H1 (cell line): ENCODE data around the gene TDRD3. TPM values are rescaled to one million over a fixed set of nuclear protein-coding genes. Genes with fewer than 3 reads are reported as not detected.

ENCODE experiments used
- CTCF ChIA-PET: fragments of 300-600 bp; sonication (Branson Sonifier 250); formaldehyde crosslinking; loops from one replicate; lab custom pipeline; 2021; ENCODE audit not compliant: partially characterized antibody; lab: Charles Lee
- POLR2A ChIA-PET: fragments of 300-600 bp; sonication (Branson Sonifier 250); formaldehyde crosslinking; loops from one replicate; lab custom pipeline; 2021; ENCODE audit warnings: inconsistent platforms; ENCODE audit not compliant: partially characterized antibody; lab: Charles Lee
- DNase-seq, 2 experiments: peaks; one replicate each; pipeline versions ENCODE4 v3.0.0 to v3.0.0-alpha.2; 2010 to 2022; ENCODE audit warnings: low spot score in 2 of 2, low read depth in 1 of 2, mixed read lengths in 1 of 2
- FAIRE-seq: peaks from 2 replicates; lab custom pipeline; 2011; peaks lifted over from hg19 to GRCh38; lab: Jason Lieb, UNC
- H2AFZ ChIP-seq: 2 replicates; pipeline ENCODE4 v1.8.1; 2012; ENCODE audit warnings: low read length, inconsistent platforms
- H2AK5ac ChIP-seq: 2 replicates; pipeline ENCODE4 v1.6.1; 2013; ENCODE audit warnings: low read depth, low read length
- H2BK120ac ChIP-seq: replicated peaks from 2 replicates; pipeline ENCODE3; 2013; ENCODE audit warnings: low read depth, low read length, inconsistent platforms
- H2BK12ac ChIP-seq: 2 replicates; pipeline ENCODE4 v1.6.1; 2013; ENCODE audit warnings: low read depth, low read length
- H2BK15ac ChIP-seq: 2 replicates; pipeline ENCODE4 v1.6.1; 2013; ENCODE audit warnings: low read length
- H2BK20ac ChIP-seq: 2 replicates; pipeline ENCODE4 v1.6.1; 2013; ENCODE audit warnings: low read length
- H2BK5ac ChIP-seq: 2 replicates; pipeline ENCODE4 v1.6.1; 2013; ENCODE audit warnings: low read depth, low read length
- H3K14ac ChIP-seq: 2 replicates; pipeline ENCODE4 v1.6.1; 2013; ENCODE audit warnings: inconsistent platforms; ENCODE audit not compliant: insufficient read length
- H3K18ac ChIP-seq: 2 replicates; pipeline ENCODE4 v1.6.1; 2013; ENCODE audit warnings: low read length; ENCODE audit errors: extremely low read depth
- H3K23ac ChIP-seq: 2 replicates; pipeline ENCODE4 v1.6.1; 2013; ENCODE audit warnings: inconsistent platforms; ENCODE audit not compliant: insufficient read length
- H3K23me2 ChIP-seq: 2 replicates; pipeline ENCODE4 v1.6.1; 2013; ENCODE audit warnings: low read depth, low read length
- H3K27ac ChIP-seq: 2 replicates; pipeline ENCODE4 v1.6.1; 2011; ENCODE audit warnings: low read depth, low read length, inconsistent platforms
- H3K27me3 ChIP-seq, 4 experiments: replicated peaks in 1 of 4; 1 replicate in 1 of 4; 2 replicates in 3 of 4; pipeline versions ENCODE4 v1.6.1 to v1.8.1; 2011 to 2013; ENCODE audit warnings: low read length in 3 of 4, mild to moderate bottlenecking in 3 of 4, inconsistent platforms in 2 of 4, mixed read lengths in 2 of 4, moderate library complexity in 1 of 4; ENCODE audit not compliant: control insufficient read depth in 3 of 4, insufficient read depth in 3 of 4; ENCODE audit errors: extremely low read depth in 1 of 4
- H3K36me3 ChIP-seq, 4 experiments: 2 replicates each; pipeline versions ENCODE4 v1.6.1 to v1.8.1; 2011 to 2013; ENCODE audit warnings: mild to moderate bottlenecking in 4 of 4, low read length in 3 of 4, moderate library complexity in 2 of 4, control low read depth in 1 of 4, inconsistent platforms in 1 of 4; ENCODE audit not compliant: insufficient read depth in 4 of 4, control insufficient read depth in 2 of 4
- H3K4ac ChIP-seq: replicated peaks from 2 replicates; pipeline ENCODE3; 2013; ENCODE audit warnings: low read length, low read depth, mixed read lengths, inconsistent platforms; ENCODE audit not compliant: insufficient read length
- H3K4me1 ChIP-seq, 4 experiments: replicated peaks in 1 of 4; 1 replicate in 1 of 4; 2 replicates in 3 of 4; pipeline versions ENCODE4 v1.6.1 to v1.8.1; 2011 to 2013; ENCODE audit warnings: low read length in 3 of 4, inconsistent platforms in 2 of 4, mixed read lengths in 1 of 4; ENCODE audit not compliant: insufficient read depth in 4 of 4, control insufficient read depth in 3 of 4
- H3K4me2 ChIP-seq, 2 experiments: 2 replicates each; pipeline versions ENCODE4 v1.6.1 to v1.8.1; 2011 to 2013; ENCODE audit warnings: low read depth in 2 of 2, low read length in 2 of 2, control low read depth in 1 of 2, inconsistent platforms in 1 of 2, mild to moderate bottlenecking in 1 of 2; ENCODE audit not compliant: insufficient read depth in 1 of 2
- H3K4me3 ChIP-seq, 4 experiments: fragments of 200-600, 300-600 bp in 1 of 4; sonication (generic), shearing (Covaris generic), sonication (Bioruptor Twin) in 1 of 4; 2 replicates each; pipeline versions ENCODE4 v1.5.1 to v1.8.1; 2011 to 2016; ENCODE audit warnings: low read length in 4 of 4, low read depth in 3 of 4, control low read depth in 2 of 4, inconsistent platforms in 2 of 4, mild to moderate bottlenecking in 2 of 4, mixed read lengths in 1 of 4, moderate library complexity in 1 of 4; ENCODE audit not compliant: insufficient read depth in 2 of 4; ENCODE audit errors: extremely low read depth in 1 of 4
- H3K56ac ChIP-seq: replicated peaks from 2 replicates; pipeline ENCODE3; 2013; ENCODE audit warnings: low read depth, mild to moderate bottlenecking, mixed read lengths, low read length, inconsistent platforms; ENCODE audit not compliant: insufficient read length
- H3K79me1 ChIP-seq: 2 replicates; pipeline ENCODE4 v1.6.1; 2013; ENCODE audit warnings: low read depth, low read length, control low read depth
- H3K79me2 ChIP-seq, 2 experiments: 2 replicates each; pipeline versions ENCODE4 v1.6.1 to v1.8.1; 2012 to 2013; ENCODE audit warnings: low read length in 2 of 2, mild to moderate bottlenecking in 2 of 2, inconsistent platforms in 1 of 2; ENCODE audit not compliant: insufficient read depth in 2 of 2, control insufficient read depth in 1 of 2
- H3K9ac ChIP-seq, 4 experiments: replicated peaks in 1 of 4; 1 replicate in 1 of 4; 2 replicates in 3 of 4; pipeline versions ENCODE4 v1.6.1 to v1.8.1; 2011 to 2013; ENCODE audit warnings: low read depth in 3 of 4, low read length in 3 of 4, control low read depth in 2 of 4, mild to moderate bottlenecking in 2 of 4, moderate library complexity in 2 of 4, inconsistent platforms in 1 of 4; ENCODE audit errors: extremely low read depth in 1 of 4
- H3K9me3 ChIP-seq, 2 experiments: 2 replicates each; pipeline versions ENCODE4 v1.6.1 to v1.8.1; 2012 to 2013; ENCODE audit warnings: mild to moderate bottlenecking in 2 of 2, moderate library complexity in 2 of 2, control low read depth in 1 of 2, inconsistent platforms in 1 of 2, low read depth in 1 of 2, low read length in 1 of 2, mixed read lengths in 1 of 2; ENCODE audit not compliant: insufficient read depth in 2 of 2
- H4K20me1 ChIP-seq, 2 experiments: replicated peaks in 1 of 2; 2 replicates each; pipeline versions ENCODE3 to v1.8.1; 2011 to 2013; ENCODE audit warnings: inconsistent platforms in 2 of 2, low read length in 2 of 2, mild to moderate bottlenecking in 1 of 2; ENCODE audit not compliant: insufficient read depth in 2 of 2, control insufficient read depth in 1 of 2
- H4K5ac ChIP-seq: 2 replicates; pipeline ENCODE4 v1.6.1; 2013; ENCODE audit warnings: low read length, low read depth, mixed read lengths, inconsistent platforms; ENCODE audit not compliant: insufficient read length
- H4K8ac ChIP-seq: 2 replicates; pipeline ENCODE4 v1.8.0; 2013; ENCODE audit warnings: mild to moderate bottlenecking, moderate library complexity, low read length, inconsistent platforms; ENCODE audit not compliant: insufficient read depth; ENCODE audit errors: extremely low read depth
- H4K91ac ChIP-seq: replicated peaks from 2 replicates; pipeline ENCODE3; 2013; ENCODE audit warnings: low read length, mixed read lengths, inconsistent platforms; ENCODE audit not compliant: insufficient read length
- MAFK ChIP-seq: IDR thresholded peaks from 2 replicates; pipeline ENCODE4 v1.6.1; 2012; ENCODE audit warnings: low read depth, mild to moderate bottlenecking, improper control_type of control experiment, low read length
- YY1 ChIP-seq: IDR thresholded peaks from 2 replicates; pipeline ENCODE4 v1.6.1; 2011; ENCODE audit warnings: low read depth, mild to moderate bottlenecking, low read length
- WGBS, 2 experiments: shearing (Covaris generic) in 1 of 2; methylation state at CpG; one replicate each; pipeline versions ENCODE4 v1.1.6 to v1.1.7; 2013 to 2015; ENCODE audit warnings: low lambda C conversion rate in 2 of 2, mixed read lengths in 2 of 2, inconsistent platforms in 1 of 2, low coverage in 1 of 2, missing lambda C conversion rate in 1 of 2; ENCODE audit not compliant: insufficient replicate concordance in 2 of 2, insufficient coverage in 1 of 2, insufficient read length in 1 of 2; ENCODE audit errors: extremely low coverage in 1 of 2, missing lambda C conversion rate in 1 of 2; 5-methylcytosine and 5-hydroxymethylcytosine counted together
- polyA plus RNA-seq, 7 experiments: library from polyadenylated mRNA; depleted of rRNA in 3 of 7; stranded (reverse) in 5 of 7; unstranded in 2 of 7; fragments of >200 nt in 5 of 7; fragments of 200-250 nt in 2 of 7; gene quantifications; 1 replicate in 5 of 7; 2 replicates in 1 of 7; 4 replicates in 1 of 7; pipeline versions ENCODE4 v1.2.1 to v1.2.3, GENCODE V29; 2011 to 2013; ENCODE audit warnings: missing spikeins in 2 of 7, mixed read lengths in 2 of 7
- total RNA-seq: library from RNA; stranded (reverse); fragmentation: NEBNext Ultra II Directional; extraction: Animal tissue kit (Norgen Biotek cat#: 25700); gene quantifications from 2 replicates; pipeline ENCODE4 v1.2.1, GENCODE V29; 2021

Gene TDRD3
- total and polyA plus RNA-seq, 2 of the 8 experiments (the other 6 are each of a cell fraction or from before 2014, with no cell fraction given): 2.5 to 14.7 TPM

DNA sequence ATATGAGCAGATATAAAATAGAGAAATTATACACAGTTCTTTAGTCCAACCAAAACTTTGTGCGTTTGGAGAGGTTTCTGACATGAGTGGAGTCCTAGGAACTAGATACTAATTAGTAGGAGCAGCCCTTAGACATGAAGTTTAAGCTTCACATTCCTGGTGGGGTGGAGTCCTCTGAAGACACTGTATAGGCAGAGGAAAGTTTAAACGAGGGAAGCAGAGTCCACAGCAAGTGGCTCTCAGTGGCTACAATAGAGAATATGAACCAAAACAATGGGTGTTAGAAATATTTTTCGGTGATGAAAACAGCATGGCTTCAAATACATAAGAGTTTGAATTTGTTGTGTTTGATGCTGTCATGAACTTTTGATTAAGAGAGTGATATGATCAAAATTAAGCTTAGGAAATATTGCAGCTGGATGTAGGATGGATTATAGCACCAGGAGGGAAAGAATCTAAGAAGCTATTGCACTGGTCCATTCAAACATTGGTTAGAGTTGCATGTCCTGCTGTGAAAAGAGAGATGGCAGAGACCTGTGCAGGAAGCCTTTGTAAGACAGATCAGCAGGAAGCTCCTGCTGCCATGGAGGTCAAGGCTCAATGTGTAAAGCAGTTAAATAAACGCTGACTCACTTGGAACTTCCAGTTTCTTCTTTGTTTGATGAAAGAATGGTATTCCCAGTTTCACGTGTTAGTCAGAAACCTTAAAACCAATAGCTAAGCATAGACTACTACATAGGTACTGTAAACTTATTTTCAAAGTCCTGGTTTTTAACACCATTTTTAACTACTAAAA is 175.2 kb downstream of the TDRD3 start:
- no peak overlapping the region for H2BK15ac ChIP-seq
- WGBS, 2 experiments: 53% methylated on average over 5 of the region's 5 CpGs; no CpG with 5 or more reads in 1 of the 2 experiments
- ChIA-PET POLR2A (interaction anchor here (1.0 to 2.0 kb wide), 3 partner anchors 8 to 18 kb away, joined by 3 to 16 read pairs (median 5); no protein-coding TSS in a partner anchor), CTCF (interaction anchor here (0.6 to 2.2 kb wide), 8 partner anchors 10 to 400 kb away, joined by 3 to 9 read pairs (median 4); no protein-coding TSS in a partner anchor)
- H4K91ac ChIP-seq: peak overlapping the region; percentile 61
- peaks cover 0 to 3% (median 0%) of the 10 kb centered on the region in 4 experiments; a peak in 1 of 8 replicates for H3K36me3 ChIP-seq
- H4K8ac ChIP-seq: no peak overlapping the region
- H2BK20ac ChIP-seq: peak overlapping the region; percentile 90
- H3K14ac ChIP-seq: no peak overlapping the region
- H3K27me3 ChIP-seq: no peaks in the 10 kb centered on the region
- no peak overlapping the region for H4K5ac ChIP-seq
- no peaks in the 10 kb centered on the region for H3K79me2 ChIP-seq
- no peak overlapping the region for H3K4ac ChIP-seq
- FAIRE-seq (no peak), DNase-seq (no peak)
- H3K27ac ChIP-seq: peak overlapping the region; percentile 59; the same call in 1 of the 2 replicates
- peak overlapping the region in 1 of 2 experiments; percentile 5; a peak in 1 of 4 replicates for H3K4me2 ChIP-seq
- no peak overlapping the region; the same call in 1 of the 2 replicates for H2AK5ac ChIP-seq
- peak overlapping the region; percentile 37; the same call in 1 of the 2 replicates for H2BK5ac ChIP-seq
- H2BK12ac ChIP-seq: peak overlapping the region; percentile 89; the same call in 1 of the 2 replicates
- H2BK120ac ChIP-seq: peak overlapping the region; percentile 80
- no peak overlapping the region for H3K9ac ChIP-seq
- H4K20me1 ChIP-seq: no peaks in the 10 kb centered on the region
- H3K9me3 ChIP-seq: no peaks in the 10 kb centered on the region
- peaks cover 7 to 19% (median 11%) of the 10 kb centered on the region in 4 experiments; a peak in 6 of 7 replicates for H3K4me1 ChIP-seq
- no peak overlapping the region for H3K23ac ChIP-seq
- no peak overlapping the region for H3K56ac ChIP-seq
- H2AFZ ChIP-seq: no peak overlapping the region
- no peaks in the 10 kb centered on the region for H3K23me2 ChIP-seq
- peak overlapping the region; percentile 66; the same call in 1 of the 2 replicates for H3K18ac ChIP-seq
- H3K4me3 ChIP-seq: no peak overlapping the region
- no peaks in the 10 kb centered on the region for H3K79me1 ChIP-seq
- TF ChIP-seq YY1: peak; percentile 75; the same call in 1 of the 2 replicates
- TF ChIP-seq MAFK: peak; percentile 87
